Activated CD8-positive, alpha-beta memory T cell treated with anti-CD3 and anti-CD28 coated beads for 4 hours (primary cell): ENCODE measurements around the gene PABPC5.

Experiments used
- DNase-seq, 2 donors: peaks; one replicate each; pipeline ENCODE4 v3.0.0-alpha.2; 2020; ENCODE audit warnings: low read depth in 2 of 2

PABPC5 gene

GRCh38 chrX:91434351-91435168, at the start of gene PABPC5:
Gene PABPC5, plus strand, starts transcription at chrX:91434839. Its CDS starts 739 bp downstream, at chrX:91435578.
- no peak for DNase-seq

GRCh38 chrX:91389026-91389425, 45.6 kb upstream of the PABPC5 start:
- no peak for DNase-seq

GRCh38 chrX:91414713-91415112, 19.9 kb upstream of the PABPC5 start:
- DNase-seq: no peak

- no peak for DNase-seq
Measured at GRCh38 chrX:91435395-91435794, 756 bp downstream of the PABPC5 start.
